ENCODE results near the gene PHF2. TPM values are rescaled to one million over a fixed set of nuclear protein-coding genes. Genes with fewer than 3 reads are reported as not detected.

PHF2 gene
- total RNA-seq, 1 experiment from 2014 or later, result 26.0 TPM

GRCh38 chr9:93675336-93676150, 99.2 kb downstream of the PHF2 start:
- no peak for DNase-seq (ENCODE audit: extremely low read depth, low read depth)

GRCh38 chr9:93676310-93677047, 100.1 kb downstream of the PHF2 start:
- no peak for DNase-seq (ENCODE audit: extremely low read depth, low read depth)

- DNase-seq (ENCODE audit: extremely low read depth, low read depth), result no peak
These were observed 100.7 kb downstream of the PHF2 start for GRCh38 chr9:93677048-93677571.

GRCh38 chr9:93677641-93678136, 101.3 kb downstream of the PHF2 start:
- DNase-seq (ENCODE audit: extremely low read depth, low read depth), result no peak

GRCh38 chr9:93678199-93679019, 102.0 kb downstream of the PHF2 start:
- DNase-seq (ENCODE audit: extremely low read depth, low read depth), result no peak

GRCh38 chr9:93679536-93680442, 103.4 kb downstream of the PHF2 start:
- no peak for DNase-seq (ENCODE audit: extremely low read depth, low read depth)

- DNase-seq (ENCODE audit: extremely low read depth, low read depth), result no peak
These were observed 104.3 kb downstream of the PHF2 start for GRCh38 chr9:93680443-93681268.

- no peak for DNase-seq (ENCODE audit: extremely low read depth, low read depth)
These were observed 105.1 kb downstream of the PHF2 start for GRCh38 chr9:93681269-93682154.

- DNase-seq (ENCODE audit: extremely low read depth, low read depth), result peak; percentile 69
These were observed 106.0 kb downstream of the PHF2 start for GRCh38 chr9:93682155-93682968.

- no peak for DNase-seq (ENCODE audit: extremely low read depth, low read depth)
These were observed 107.1 kb downstream of the PHF2 start for GRCh38 chr9:93683331-93684134.

- DNase-seq (ENCODE audit: extremely low read depth, low read depth), result no peak
These were observed 107.9 kb downstream of the PHF2 start for GRCh38 chr9:93684161-93684765.

- DNase-seq (ENCODE audit: extremely low read depth, low read depth), result no peak
These were observed 108.6 kb downstream of the PHF2 start for GRCh38 chr9:93684806-93685543.

- no peak for DNase-seq (ENCODE audit: extremely low read depth, low read depth)
These were observed 109.9 kb downstream of the PHF2 start for GRCh38 chr9:93686127-93686879.

- no peak for DNase-seq (ENCODE audit: extremely low read depth, low read depth)
These were observed 110.5 kb downstream of the PHF2 start for GRCh38 chr9:93686880-93687236.
